GM21423 (cell line): ENCODE results near the gene NLRP7.

Source experiments
- ATAC-seq: cut with Tn5 transposase; IDR thresholded peaks from one replicate; pipeline ENCODE4 v1.9.1; 2021; ENCODE audit warnings: mild to moderate bottlenecking, moderate library complexity; ENCODE audit not compliant: unreplicated experiment

NLRP7 gene

GRCh38 chr19:54875506-54875905 is 71.8 kb downstream of the NLRP7 start:
- no peak for ATAC-seq

- ATAC-seq = no peak
Observed at GRCh38 chr19:54873990-54874389, 73.3 kb downstream of the NLRP7 start, which contains the start of gene FCAR. Gene FCAR, plus strand, starts transcription at chr19:54874235. Its CDS starts 55 bp downstream, at chr19:54874290.
